ENCODE measurements around the gene OSBPL8.

DNA sequence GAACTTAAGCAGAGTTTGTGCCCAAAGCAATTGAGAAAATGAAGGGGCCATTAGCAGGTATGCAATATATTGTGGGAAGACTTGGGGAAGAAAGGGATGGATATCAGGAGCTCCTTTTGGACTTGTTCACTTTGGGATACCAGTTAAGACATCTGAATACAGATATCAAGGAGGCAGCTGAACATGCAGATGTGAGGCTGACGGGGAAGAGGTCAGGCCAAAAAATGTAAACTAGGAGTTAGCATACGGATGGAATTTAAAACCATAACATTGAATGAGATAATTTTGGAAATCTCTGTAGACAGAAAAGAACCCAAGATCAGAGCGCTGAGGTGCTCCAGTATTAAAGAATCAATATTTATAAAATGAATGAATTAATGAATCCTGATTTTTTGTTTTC lies 53.4 kb downstream of the OSBPL8 start:
- TF ChIP-seq EZH2 (IDR thresholded peaks at IDR 0.05; ENCODE audit: low read length, missing control alignments) = no peak
- TF ChIP-seq CTCF (conservative IDR thresholded peaks at IDR 0.05 in 1 of 2, IDR thresholded peaks at IDR 0.05 in 1 of 2; ENCODE audit: low read depth in 1 of 2, low read length in 2 of 2) = no peak
